Putamen (tissue), 1 donor: Measurements from ENCODE around the gene MON2.
A peak's percentile ranks its signal among the peaks of the same experiment; 100 is the strongest.
"Not testable (repeated sequence)": the region's sequence is repeated elsewhere in the genome, so short reads cannot be mapped to it uniquely, and the experiment has no call there.

Source experiments
- DNase-seq: peaks from one replicate; pipeline ENCODE4 v3.0.0-alpha.2; 2016; ENCODE audit warnings: low spot score

MON2 gene

GRCh38 chr12:62559366-62559765, 92.7 kb downstream of the MON2 start:
- DNase-seq = not testable (repeated sequence)

DNA sequence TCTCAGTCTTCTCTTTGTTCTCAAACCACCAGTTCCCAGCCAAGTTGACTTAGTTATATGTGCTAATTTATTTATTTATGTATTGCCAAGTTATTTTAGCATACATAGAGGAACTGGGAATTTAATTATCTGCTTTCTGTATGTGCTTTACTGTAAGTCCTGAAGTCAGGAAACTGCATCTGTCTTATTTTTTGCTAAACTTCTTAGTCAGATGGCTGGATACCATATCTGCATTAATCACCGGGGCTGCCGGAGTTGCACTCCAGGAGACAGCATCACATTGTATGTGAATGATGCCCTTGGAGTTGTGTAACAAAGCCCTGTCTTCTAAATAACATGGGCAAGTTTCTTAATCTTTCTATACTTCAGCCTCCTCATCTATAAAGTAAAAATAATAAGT, 96.2 kb downstream of the MON2 start:
- DNase-seq = no peak

GRCh38 chr12:62575036-62575435, 108.4 kb downstream of the MON2 start:
- no peak for DNase-seq

- DNase-seq = no peak
Measured at GRCh38 chr12:62576503-62576902, 109.9 kb downstream of the MON2 start.

DNA sequence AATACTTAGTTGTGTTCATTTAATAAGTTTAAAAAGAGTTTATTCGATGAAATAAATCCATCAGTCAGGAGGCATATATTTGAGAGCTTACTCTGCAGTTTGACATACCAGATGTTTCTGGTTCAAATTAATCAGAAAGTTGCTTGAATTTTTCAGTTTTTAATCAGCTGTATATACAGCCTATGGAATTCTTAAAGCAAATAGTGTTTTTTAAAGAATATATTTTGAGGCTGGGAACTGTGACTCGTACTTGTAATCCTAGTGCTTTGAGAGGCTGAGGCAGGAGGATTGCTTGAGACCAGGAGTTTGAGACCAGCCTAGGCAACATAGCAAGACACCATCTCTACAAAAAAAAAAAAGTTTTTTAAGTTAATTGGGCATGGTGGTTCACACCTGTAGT, 112.1 kb downstream of the MON2 start:
- no peak for DNase-seq

DNA sequence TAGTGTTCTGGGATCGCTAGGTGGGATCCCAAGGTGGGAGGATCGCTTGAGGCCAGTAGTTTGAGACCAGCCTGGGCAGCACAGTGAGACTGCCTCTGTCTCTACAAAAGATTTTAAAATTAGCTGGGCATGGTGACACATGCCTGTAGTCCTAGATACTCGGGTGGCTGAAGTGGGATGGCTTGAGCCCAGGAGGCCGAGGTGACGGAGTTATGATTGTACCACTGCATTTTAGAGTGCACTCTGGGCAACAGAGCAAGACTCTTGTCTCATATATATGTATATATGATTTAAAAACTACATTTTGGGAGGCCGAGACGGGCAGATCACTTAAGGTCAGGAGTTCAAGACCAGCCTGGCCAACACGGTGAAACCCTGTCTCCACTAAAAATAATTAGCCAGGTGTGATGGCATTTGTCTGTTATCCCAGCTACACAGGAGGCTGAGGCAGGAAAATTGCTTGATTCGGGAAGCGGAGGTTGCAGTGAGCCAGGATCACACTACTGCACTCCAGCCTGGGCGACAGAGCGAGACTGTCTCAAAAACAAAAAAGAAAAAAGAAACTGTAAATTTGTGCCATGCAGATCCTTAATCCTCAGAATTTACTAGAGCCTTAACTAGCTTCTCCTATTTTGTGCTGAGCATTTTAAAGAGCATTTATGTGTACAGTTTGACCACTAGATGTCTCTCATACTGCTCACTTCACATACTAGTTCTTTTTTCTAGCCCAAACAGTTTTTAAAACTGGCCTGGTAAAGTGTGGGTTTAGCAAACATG, 114.8 kb downstream of the MON2 start:
- peak; percentile 34 for DNase-seq

DNA sequence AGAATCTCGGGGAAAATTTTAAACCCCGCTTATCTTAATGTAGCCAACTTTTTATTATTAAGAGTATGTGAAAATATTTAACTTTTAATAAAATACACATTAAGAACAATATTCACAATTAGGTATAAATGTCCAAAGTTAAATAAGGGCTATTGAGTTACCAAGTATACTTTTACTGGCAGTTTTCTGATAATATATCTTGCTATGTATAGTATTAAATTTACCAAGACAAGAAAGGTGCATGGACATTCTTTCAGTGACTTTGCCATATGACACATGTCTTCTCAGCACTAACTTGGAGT, 115.4 kb downstream of the MON2 start:
- no peak for DNase-seq

- DNase-seq = no peak
Measured at GRCh38 chr12:62584619-62585018, 118.0 kb downstream of the MON2 start.

DNA sequence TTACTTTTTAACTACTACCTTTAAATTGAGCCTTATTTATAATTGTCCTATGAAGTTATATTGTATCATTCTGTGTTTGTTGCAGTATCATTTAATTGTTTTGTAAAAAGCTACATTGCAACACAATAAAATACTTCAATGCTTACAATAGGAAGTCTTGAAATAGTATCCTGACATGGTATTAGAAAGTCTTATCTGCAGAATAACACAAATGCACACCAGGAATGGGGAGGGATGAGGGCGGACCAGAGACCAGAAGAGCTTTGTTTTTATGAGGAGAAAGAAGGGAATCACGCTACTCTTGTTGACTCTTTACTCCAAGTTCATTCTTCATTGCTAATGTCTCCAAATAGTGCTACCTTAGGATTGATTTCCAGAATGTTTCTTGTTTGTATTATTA, 120.2 kb downstream of the MON2 start:
- DNase-seq = no peak

- no peak for DNase-seq
Measured at GRCh38 chr12:62588916-62589315, 122.3 kb downstream of the MON2 start.

- DNase-seq = no peak
Measured at GRCh38 chr12:62597253-62597652, 130.6 kb downstream of the MON2 start.

DNA sequence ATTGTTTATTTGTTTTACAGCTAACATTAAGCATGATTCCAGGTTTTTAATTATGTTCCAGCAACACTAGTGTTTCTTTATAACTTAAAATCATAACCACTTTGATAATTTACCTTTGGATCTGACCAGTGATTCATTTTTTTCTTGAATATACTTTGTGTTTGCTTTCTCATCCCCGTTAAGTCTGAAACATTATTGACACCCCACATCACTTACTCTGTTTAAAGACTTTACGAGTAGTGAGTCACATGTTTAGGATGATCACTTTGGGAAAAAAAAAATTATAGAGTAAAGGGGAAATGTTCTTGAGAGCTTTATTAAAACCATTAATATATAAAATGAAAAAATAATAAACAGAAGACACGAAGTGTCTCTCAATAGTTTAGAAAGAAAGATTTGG, 132.2 kb downstream of the MON2 start:
- DNase-seq = no peak

- DNase-seq = no peak
Measured at GRCh38 chr12:62599854-62600437, 133.3 kb downstream of the MON2 start.

DNA sequence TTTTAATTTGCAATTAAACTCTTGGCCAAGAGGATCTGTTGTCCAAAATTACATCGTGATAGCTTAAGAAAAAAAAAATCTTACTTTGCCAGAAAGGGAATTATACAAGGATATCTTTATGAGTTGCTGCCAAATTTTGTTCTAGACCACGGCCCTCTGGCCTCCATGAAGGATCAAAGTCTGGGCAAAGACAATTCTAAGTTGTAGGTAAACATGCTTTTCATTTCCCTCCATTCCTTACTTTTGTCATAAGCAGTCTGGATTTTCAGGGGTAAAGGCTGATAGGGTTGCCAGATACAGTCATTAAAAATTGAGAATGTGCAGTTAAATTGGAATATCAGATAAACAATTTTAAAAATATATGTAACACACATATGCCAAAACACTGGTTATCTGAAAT, 135.1 kb downstream of the MON2 start:
- DNase-seq = peak; percentile 2

DNA sequence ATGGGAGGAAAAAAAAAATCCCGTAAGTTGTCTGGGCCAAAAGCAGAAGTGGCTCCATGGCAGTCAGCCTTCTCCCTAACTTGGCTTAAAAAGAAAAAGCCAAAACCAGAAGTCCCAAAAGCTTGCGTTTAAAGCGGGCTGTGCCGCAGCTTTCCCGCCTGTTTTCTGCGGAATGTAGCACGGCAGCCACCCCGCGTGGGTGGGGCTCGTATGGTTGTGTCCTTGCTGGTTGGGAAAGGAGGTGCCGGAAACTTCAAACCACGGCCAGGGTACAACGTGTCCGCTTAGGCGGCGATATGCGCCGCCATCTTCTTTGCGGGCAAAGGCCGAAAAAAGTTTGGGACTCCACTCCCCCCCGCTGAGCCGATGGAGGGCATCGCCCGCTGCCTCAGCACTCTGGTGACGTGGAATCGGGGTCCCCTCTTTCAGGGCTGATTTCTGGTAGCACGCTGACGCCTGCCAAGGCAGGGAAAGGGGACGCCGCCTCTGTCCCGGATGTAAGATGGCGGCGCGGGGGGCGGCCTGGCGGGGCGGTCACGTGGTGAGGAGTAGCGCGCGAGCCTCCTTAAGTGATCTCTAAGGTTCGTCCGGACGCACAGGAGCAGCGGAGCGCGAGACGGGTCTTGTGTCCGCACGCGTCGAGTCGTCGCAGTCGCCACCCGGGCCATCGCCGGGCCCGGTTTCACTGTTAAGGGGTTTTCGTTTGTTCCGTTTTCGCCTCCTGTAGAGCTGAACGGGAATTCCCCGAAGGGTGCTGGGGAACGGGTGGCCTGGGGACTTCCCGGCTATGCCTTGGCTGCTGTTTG, 135.8 kb downstream of the MON2 start:
- peak; percentile 92 for DNase-seq

- DNase-seq = peak; percentile 92
Measured at GRCh38 chr12:62603061-62603810, 136.6 kb downstream of the MON2 start.

GRCh38 chr12:62603811-62604098, 137.1 kb downstream of the MON2 start:
- no peak for DNase-seq

GRCh38 chr12:62604373-62604772, 137.7 kb downstream of the MON2 start:
- DNase-seq = no peak

GRCh38 chr12:62604871-62605270, 138.2 kb downstream of the MON2 start:
- no peak for DNase-seq

- DNase-seq = no peak
Measured at GRCh38 chr12:62605981-62606380, 139.4 kb downstream of the MON2 start.

- DNase-seq = no peak
Measured at GRCh38 chr12:62606654-62607053, 140.0 kb downstream of the MON2 start.

DNA sequence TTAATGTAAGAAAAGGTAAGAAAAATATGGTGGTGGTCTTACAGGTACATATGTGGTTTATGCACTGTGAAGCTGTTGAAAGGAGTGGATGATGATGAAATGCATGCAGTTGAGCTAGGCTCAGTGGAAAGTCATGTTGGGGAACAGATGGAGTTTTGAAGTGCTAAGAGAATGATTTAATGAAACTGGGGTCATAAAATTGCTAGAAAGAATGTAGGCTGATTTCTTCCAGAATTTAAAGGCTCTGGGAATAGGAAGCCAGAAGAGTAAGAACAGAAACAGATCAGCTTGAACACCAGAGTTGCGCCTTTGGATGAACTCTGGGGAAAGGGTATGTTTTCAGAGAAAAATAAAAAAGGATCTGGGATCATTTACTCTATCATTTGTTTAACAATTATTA, 146.5 kb downstream of the MON2 start:
- DNase-seq = no peak

DNA sequence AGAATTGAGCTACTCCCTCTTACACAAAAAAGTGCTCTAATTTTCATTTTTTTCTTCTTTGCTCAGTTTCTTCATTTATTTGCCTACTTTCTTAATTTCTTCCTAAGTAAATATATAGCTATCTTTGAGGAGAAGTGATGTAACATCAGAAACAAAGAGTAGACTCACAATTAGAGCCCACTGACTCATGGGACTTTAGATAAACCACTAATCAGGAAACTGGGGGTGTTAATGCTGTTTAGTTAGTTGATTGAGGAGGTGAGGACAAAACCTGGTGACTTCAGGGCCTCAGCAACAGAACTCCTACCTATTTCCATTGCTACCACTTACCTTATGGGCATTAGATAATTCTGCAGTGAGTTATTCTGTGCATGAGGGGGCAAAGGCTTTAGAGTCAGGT, 151.7 kb downstream of the MON2 start:
- DNase-seq = no peak
